Panc1 (cell line): ENCODE data around the gene MAB21L3. TPM values are rescaled to one million over a fixed set of nuclear protein-coding genes. Genes with fewer than 3 reads are reported as not detected.

Experiments
- ATAC-seq: fragments of 200-7000 bp; cut with Tn5 transposase; 2 replicates; pipeline ENCODE4 v1.9.1; 2020; ENCODE audit warnings: mild to moderate bottlenecking, moderate library complexity
- BruUV-seq: library from RNA; stranded (reverse); fragments of 400-500 nt; replicated peaks from 2 replicates; lab custom pipeline; 2021; lab: Mats Ljungman, UMichigan
- CTCF ChIA-PET: fragments of 300-600 bp; sonication (Branson Sonifier 250); formaldehyde crosslinking; loops from one replicate; lab custom pipeline; 2022; ENCODE audit warnings: antibody characterized with exemption; lab: Charles Lee
- POLR2A ChIA-PET: fragments of 300-600 bp; sonication (Branson Sonifier 250); formaldehyde crosslinking; loops from one replicate; lab custom pipeline; 2022; ENCODE audit warnings: antibody characterized with exemption; lab: Charles Lee
- DNase-seq: peaks from one replicate; pipeline ENCODE4 v3.0.0-alpha.2; 2010; ENCODE audit warnings: low read depth, low spot score
- H3K27ac ChIP-seq: 2 replicates; pipeline ENCODE4 v1.5.1; 2011; ENCODE audit warnings: mild to moderate bottlenecking, low read length, inconsistent platforms
- H3K27me3 ChIP-seq: fragments of 200-500 bp; sonication (Bioruptor generic); 2 replicates; pipeline ENCODE4 v1.6.0; 2014; ENCODE audit warnings: low read length, inconsistent platforms; ENCODE audit not compliant: control insufficient read depth, insufficient read depth
- H3K36me3 ChIP-seq: fragments of 200-500 bp; sonication (Bioruptor generic); 2 replicates; pipeline ENCODE4 v1.5.1; 2014; ENCODE audit warnings: inconsistent platforms, mild to moderate bottlenecking, low read length, moderate library complexity; ENCODE audit not compliant: control insufficient read depth, insufficient read depth
- H3K4me1 ChIP-seq: 2 replicates; pipeline ENCODE4 v1.5.1; 2011; ENCODE audit warnings: inconsistent platforms, mild to moderate bottlenecking, low read length, moderate library complexity; ENCODE audit not compliant: control insufficient read depth, insufficient read depth
- H3K4me3 ChIP-seq, 2 experiments: 2 replicates each; pipeline ENCODE4 v1.5.1; 2011 to 2012; ENCODE audit warnings: low read depth in 2 of 2, low read length in 2 of 2, mild to moderate bottlenecking in 2 of 2, inconsistent platforms in 1 of 2, moderate library complexity in 1 of 2
- H3K9me3 ChIP-seq: fragments of 200-500 bp; sonication (Bioruptor generic); 2 replicates; pipeline ENCODE4 v1.5.1; 2014; ENCODE audit warnings: low read depth, mild to moderate bottlenecking, inconsistent platforms, low read length, moderate library complexity; ENCODE audit not compliant: control insufficient read depth, insufficient read depth
- POLR2AphosphoS5 ChIP-seq: IDR thresholded peaks from 2 replicates; pipeline ENCODE4 v1.6.1; 2012; ENCODE audit warnings: mild to moderate bottlenecking, low read depth, low read length, moderate library complexity
- SIN3A ChIP-seq: IDR thresholded peaks from 2 replicates; pipeline ENCODE4 v1.6.1; 2012; ENCODE audit warnings: low read depth, mild to moderate bottlenecking, low read length, moderate library complexity, borderline replicate concordance; ENCODE audit not compliant: insufficient read depth
- TCF7L2 ChIP-seq: IDR thresholded peaks from 2 replicates; pipeline ENCODE4 v1.6.1; 2011; ENCODE audit warnings: mild to moderate bottlenecking, low read depth, low read length, inconsistent platforms
- in situ Hi-C: cut with HindIII; loops from 2 replicates; pipeline ENCODE4 v1.10.0; 2016; ENCODE audit warnings: low sequenced_read_pairs, low pct_unique_long_range_greater_than_20kb
- intact Hi-C: fragments of 100-400 bp; cut with micrococcal nuclease; formaldehyde crosslinking; loops from one replicate; pipeline ENCODE4 v1.10.0; 2022; ENCODE audit not compliant: unreplicated experiment
- total RNA-seq: library from RNA; stranded (reverse); gene quantifications from one replicate; pipeline ENCODE4 v1.2.1, GENCODE V29; 2021; ENCODE audit not compliant: unreplicated experiment
- TF ChIP-seq, protein P1 (sequence below), 2 experiments: IDR thresholded peaks; 2 replicates each; pipeline ENCODE4 v1.6.1; 2011 to 2012; ENCODE audit warnings: low read depth in 2 of 2, control low read depth in 1 of 2, low read length in 1 of 2, mild to moderate bottlenecking in 1 of 2, moderate library complexity in 1 of 2; ENCODE audit not compliant: insufficient read depth in 1 of 2
- TF ChIP-seq, protein P2 (sequence below): fragments of 450-650 bp; IDR thresholded peaks from 2 replicates; pipeline ENCODE4 v1.5.1; 2017; ENCODE audit warnings: mild to moderate bottlenecking

The MAB21L3 gene
- total RNA-seq, 1 experiment from 2014 or later, result not detected

DNA sequence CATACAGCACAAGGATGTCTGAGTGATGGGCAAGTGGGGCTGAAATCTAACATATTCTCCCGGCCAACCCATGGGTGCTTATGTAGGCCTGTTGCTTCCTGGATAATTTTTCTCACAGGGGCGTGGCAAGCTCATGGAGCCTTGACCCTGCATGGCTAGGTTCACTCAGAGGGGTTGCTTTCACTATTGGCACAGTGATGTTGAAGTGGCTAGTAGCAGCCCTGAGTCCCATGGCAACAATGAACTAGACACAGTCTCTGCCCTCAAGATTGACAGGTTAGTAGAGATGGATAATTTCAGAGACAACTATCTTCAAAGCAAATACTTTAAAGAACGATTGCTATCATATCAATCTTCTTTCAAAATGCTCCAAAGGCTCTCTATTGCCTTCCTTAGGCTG, 6.5 kb upstream of the MAB21L3 start:
- TF ChIP-seq, protein P1, sequence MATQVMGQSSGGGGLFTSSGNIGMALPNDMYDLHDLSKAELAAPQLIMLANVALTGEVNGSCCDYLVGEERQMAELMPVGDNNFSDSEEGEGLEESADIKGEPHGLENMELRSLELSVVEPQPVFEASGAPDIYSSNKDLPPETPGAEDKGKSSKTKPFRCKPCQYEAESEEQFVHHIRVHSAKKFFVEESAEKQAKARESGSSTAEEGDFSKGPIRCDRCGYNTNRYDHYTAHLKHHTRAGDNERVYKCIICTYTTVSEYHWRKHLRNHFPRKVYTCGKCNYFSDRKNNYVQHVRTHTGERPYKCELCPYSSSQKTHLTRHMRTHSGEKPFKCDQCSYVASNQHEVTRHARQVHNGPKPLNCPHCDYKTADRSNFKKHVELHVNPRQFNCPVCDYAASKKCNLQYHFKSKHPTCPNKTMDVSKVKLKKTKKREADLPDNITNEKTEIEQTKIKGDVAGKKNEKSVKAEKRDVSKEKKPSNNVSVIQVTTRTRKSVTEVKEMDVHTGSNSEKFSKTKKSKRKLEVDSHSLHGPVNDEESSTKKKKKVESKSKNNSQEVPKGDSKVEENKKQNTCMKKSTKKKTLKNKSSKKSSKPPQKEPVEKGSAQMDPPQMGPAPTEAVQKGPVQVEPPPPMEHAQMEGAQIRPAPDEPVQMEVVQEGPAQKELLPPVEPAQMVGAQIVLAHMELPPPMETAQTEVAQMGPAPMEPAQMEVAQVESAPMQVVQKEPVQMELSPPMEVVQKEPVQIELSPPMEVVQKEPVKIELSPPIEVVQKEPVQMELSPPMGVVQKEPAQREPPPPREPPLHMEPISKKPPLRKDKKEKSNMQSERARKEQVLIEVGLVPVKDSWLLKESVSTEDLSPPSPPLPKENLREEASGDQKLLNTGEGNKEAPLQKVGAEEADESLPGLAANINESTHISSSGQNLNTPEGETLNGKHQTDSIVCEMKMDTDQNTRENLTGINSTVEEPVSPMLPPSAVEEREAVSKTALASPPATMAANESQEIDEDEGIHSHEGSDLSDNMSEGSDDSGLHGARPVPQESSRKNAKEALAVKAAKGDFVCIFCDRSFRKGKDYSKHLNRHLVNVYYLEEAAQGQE (IDR thresholded peaks at IDR 0.05; ENCODE audit: insufficient read depth in 1 of 2, low read depth in 2 of 2, low read length in 1 of 2), result no peak
- TF ChIP-seq POLR2AphosphoS5 (no peak), SIN3A (no peak), TCF7L2 (no peak)
- TF ChIP-seq, protein P2, sequence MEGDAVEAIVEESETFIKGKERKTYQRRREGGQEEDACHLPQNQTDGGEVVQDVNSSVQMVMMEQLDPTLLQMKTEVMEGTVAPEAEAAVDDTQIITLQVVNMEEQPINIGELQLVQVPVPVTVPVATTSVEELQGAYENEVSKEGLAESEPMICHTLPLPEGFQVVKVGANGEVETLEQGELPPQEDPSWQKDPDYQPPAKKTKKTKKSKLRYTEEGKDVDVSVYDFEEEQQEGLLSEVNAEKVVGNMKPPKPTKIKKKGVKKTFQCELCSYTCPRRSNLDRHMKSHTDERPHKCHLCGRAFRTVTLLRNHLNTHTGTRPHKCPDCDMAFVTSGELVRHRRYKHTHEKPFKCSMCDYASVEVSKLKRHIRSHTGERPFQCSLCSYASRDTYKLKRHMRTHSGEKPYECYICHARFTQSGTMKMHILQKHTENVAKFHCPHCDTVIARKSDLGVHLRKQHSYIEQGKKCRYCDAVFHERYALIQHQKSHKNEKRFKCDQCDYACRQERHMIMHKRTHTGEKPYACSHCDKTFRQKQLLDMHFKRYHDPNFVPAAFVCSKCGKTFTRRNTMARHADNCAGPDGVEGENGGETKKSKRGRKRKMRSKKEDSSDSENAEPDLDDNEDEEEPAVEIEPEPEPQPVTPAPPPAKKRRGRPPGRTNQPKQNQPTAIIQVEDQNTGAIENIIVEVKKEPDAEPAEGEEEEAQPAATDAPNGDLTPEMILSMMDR, result no peak
- Histone ChIP-seq H3K27me3 (no peaks in the 10 kb centered on the region), H3K9me3 (no peaks in the 10 kb centered on the region), H3K27ac (no peak overlapping the region), H3K4me3 (no peak overlapping the region), H3K4me1 (no peaks in the 10 kb centered on the region), H3K36me3 (no peaks in the 10 kb centered on the region)
- CTCF ChIA-PET, result no interaction called here
- BruUV-seq, result no TSS peak
- in situ Hi-C loops (no loop called here), intact Hi-C loops (no loop called here)
- ATAC-seq, result no peak
- POLR2A ChIA-PET, result no interaction called here
- no peak for DNase-seq

DNA sequence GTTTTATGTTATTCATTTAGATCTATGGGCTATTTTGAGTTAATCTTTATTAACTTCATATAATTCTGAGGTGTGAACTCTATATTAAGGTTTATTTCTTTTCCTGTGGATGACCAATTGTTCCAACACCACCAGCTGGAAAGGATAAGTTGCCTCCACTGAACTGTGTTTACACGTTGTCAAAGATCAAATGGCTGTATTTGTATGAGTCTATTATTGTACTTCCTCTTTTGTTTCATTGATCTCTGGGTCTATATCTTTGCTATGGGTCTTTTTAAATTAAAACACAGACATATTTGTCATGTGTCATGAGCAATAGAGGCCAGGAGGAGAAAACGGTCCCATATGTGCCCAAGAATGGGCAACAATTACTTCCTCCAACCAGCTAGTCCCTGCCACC, 5.2 kb upstream of the MAB21L3 start:
- Histone ChIP-seq H3K36me3 (no peaks in the 10 kb centered on the region), H3K27ac (no peak overlapping the region), H3K9me3 (no peaks in the 10 kb centered on the region), H3K4me1 (no peaks in the 10 kb centered on the region), H3K4me3 (no peak overlapping the region), H3K27me3 (no peaks in the 10 kb centered on the region)
- ATAC-seq (no peak), DNase-seq (no peak)
- intact Hi-C loops (no loop called here), in situ Hi-C loops (no loop called here)
- ChIA-PET POLR2A (no interaction called here), CTCF (no interaction called here)
- no TSS peak for BruUV-seq
- TF ChIP-seq SIN3A (no peak), TCF7L2 (no peak), POLR2AphosphoS5 (no peak)
- TF ChIP-seq, protein P1 (IDR thresholded peaks at IDR 0.05; ENCODE audit: insufficient read depth in 1 of 2, low read depth in 2 of 2, low read length in 1 of 2), result no peak
- TF ChIP-seq, protein P2, result no peak
